BE2C (cell line): ENCODE data around the gene PPIL3. TPM values are rescaled to one million over a fixed set of nuclear protein-coding genes. Genes with fewer than 3 reads are reported as not detected.

Source experiments
- DNase-seq: peaks from one replicate; pipeline ENCODE4 v3.0.0-alpha.2; 2020
- H3K27me3 ChIP-seq: fragments of 250-450 bp; sonication (Bioruptor Pico); 2 replicates; pipeline ENCODE4 v1.5.1; 2020; ENCODE audit warnings: mild to moderate bottlenecking
- H3K36me3 ChIP-seq: fragments of 250-450 bp; sonication (Bioruptor Pico); 2 replicates; pipeline ENCODE4 v1.5.1; 2020; ENCODE audit warnings: mild to moderate bottlenecking
- H3K4me1 ChIP-seq: fragments of 250-450 bp; sonication (Bioruptor Pico); 2 replicates; pipeline ENCODE4 v1.5.1; 2020
- H3K4me3 ChIP-seq: 2 replicates; pipeline ENCODE4 v1.5.1; 2011; ENCODE audit warnings: low read depth, low read length
- H3K9me3 ChIP-seq: fragments of 250-450 bp; sonication (Bioruptor Pico); 2 replicates; pipeline ENCODE4 v1.5.1; 2020
- CTCF ChIP-seq: IDR thresholded peaks from 2 replicates; pipeline ENCODE4 v1.5.1; 2012; ENCODE audit warnings: mild to moderate bottlenecking, low read depth, low read length
- polyA plus RNA-seq: library from polyadenylated mRNA; unstranded; fragments of >200 nt; gene quantifications from one replicate; pipeline ENCODE4 v1.2.1, GENCODE V29; 2012; ENCODE audit warnings: low read depth, missing spikeins; ENCODE audit not compliant: insufficient read length, insufficient read depth

The PPIL3 gene
- polyA plus RNA-seq = 21.0 TPM

- Histone ChIP-seq H3K36me3 (peaks cover 3% of the 10 kb centered on the region; the same call in 1 of the 2 replicates), H3K4me3 (peak within 1 kb of the TSS; percentile 99), H3K9me3 (no peaks in the 10 kb centered on the region), H3K27me3 (no peaks in the 10 kb centered on the region), H3K4me1 (no peaks in the 10 kb centered on the region)
- peak; percentile 98 for DNase-seq
- no peak for TF ChIP-seq CTCF
Measured at GRCh38 chr2:200888704-200889625, at the start of gene PPIL3, which contains the start of gene NIF3L1. Gene PPIL3 (minus strand): TSS chr2:200889077. CDS start chr2:200887615, 1,462 bp downstream. Gene NIF3L1 (plus strand): TSS chr2:200889371. CDS start chr2:200891944, 2,573 bp downstream.

DNA sequence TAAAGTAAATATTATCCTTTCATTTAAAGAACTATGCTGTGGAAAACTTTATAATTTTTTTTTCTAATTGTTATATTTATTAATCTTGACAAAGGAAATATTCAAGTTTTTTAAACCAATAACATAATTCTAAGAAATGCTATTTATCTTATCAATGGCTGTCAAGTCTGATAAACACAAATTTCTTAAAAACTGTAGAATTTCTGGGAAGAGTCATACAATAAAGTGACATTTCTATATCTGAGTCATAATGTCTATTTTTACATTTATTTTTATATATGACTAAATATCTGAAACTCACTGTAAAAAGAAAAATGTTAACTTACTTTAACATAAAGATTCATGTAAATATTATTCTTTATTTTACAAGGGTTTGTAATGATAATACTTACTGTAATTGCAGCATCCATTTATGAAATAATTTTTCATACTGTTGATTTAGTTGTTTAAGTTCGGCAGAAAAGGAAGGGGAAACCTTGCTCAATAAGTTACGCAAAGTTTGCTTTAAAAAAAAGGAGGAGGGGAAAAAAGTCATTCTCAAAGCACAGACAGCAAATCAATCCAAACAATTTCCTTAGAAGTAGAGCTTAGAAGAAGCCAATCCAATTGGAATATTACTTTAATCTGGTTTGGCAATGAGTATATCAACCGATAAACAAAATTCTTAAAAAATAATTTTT lies 42.2 kb upstream of the PPIL3 start:
- no peaks in the 10 kb centered on the region for H3K4me1 ChIP-seq
- H3K27me3 ChIP-seq = no peaks in the 10 kb centered on the region
- no peak for TF ChIP-seq CTCF
- peaks cover 43% of the 10 kb centered on the region for H3K36me3 ChIP-seq
- H3K4me3 ChIP-seq = no peak overlapping the region
- no peak for DNase-seq
- H3K9me3 ChIP-seq = no peaks in the 10 kb centered on the region

- no peaks in the 10 kb centered on the region for H3K4me1 ChIP-seq
- no peaks in the 10 kb centered on the region for H3K9me3 ChIP-seq
- no peak for TF ChIP-seq CTCF
- no peaks in the 10 kb centered on the region for H3K27me3 ChIP-seq
- H3K36me3 ChIP-seq = peaks cover 35% of the 10 kb centered on the region
- no peak for DNase-seq
- no peak overlapping the region for H3K4me3 ChIP-seq
Measured at GRCh38 chr2:200929334-200930249, 40.7 kb upstream of the PPIL3 start.

DNA sequence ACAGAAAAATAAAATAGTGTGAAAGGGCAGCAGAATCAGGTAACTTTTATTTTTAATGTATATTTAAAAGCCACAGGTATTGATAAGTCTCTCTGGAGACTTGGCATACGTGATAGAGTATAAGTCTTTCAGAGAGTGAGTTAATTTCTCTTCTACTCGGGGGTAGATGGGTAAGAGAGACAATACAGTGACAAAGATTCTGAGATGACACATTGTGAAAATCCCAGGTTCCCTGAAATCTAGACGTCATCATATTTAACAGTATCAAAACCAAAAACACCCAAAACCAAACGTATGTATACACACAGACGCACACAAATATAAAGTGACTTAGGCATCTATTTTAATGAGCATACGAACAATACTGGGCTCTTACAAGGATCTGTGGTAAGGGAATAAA lies 33.6 kb upstream of the PPIL3 start:
- H3K27me3 ChIP-seq = no peaks in the 10 kb centered on the region
- H3K9me3 ChIP-seq = no peaks in the 10 kb centered on the region
- no peaks in the 10 kb centered on the region for H3K4me1 ChIP-seq
- DNase-seq = no peak
- peaks cover 55% of the 10 kb centered on the region for H3K36me3 ChIP-seq
- no peak for TF ChIP-seq CTCF
- H3K4me3 ChIP-seq = no peak overlapping the region

- Histone ChIP-seq H3K27me3 (no peaks in the 10 kb centered on the region), H3K9me3 (no peaks in the 10 kb centered on the region), H3K4me3 (no peak overlapping the region), H3K4me1 (no peaks in the 10 kb centered on the region), H3K36me3 (peaks cover 65% of the 10 kb centered on the region)
- DNase-seq = no peak
- TF ChIP-seq CTCF = no peak
Measured at GRCh38 chr2:200913654-200914053, 24.8 kb upstream of the PPIL3 start.
